Activated CD8-positive, alpha-beta memory T cell treated with anti-CD3 and anti-CD28 coated beads, Interleukin-2, amount 50 U/mL, for 24 hours (primary cell): ENCODE results near the gene PLXDC1.
"Not testable (repeated sequence)": the region's sequence is repeated elsewhere in the genome, so short reads cannot be mapped to it uniquely, and the experiment has no call there.

ENCODE experiments used
- DNase-seq: peaks from one replicate; pipeline ENCODE4 v3.0.0-alpha.2; 2020; ENCODE audit errors: extremely low read depth

PLXDC1 gene

GRCh38 chr17:39063681-39064069 lies 87.8 kb downstream of the PLXDC1 start:
- DNase-seq, result no peak

GRCh38 chr17:39062846-39063680 lies 88.4 kb downstream of the PLXDC1 start:
- DNase-seq, result no peak

GRCh38 chr17:39058524-39058923 lies 92.9 kb downstream of the PLXDC1 start:
- DNase-seq, result no peak

- DNase-seq, result no peak
Observed at GRCh38 chr17:39057701-39058206, 93.7 kb downstream of the PLXDC1 start.

GRCh38 chr17:39054111-39054645 lies 97.3 kb downstream of the PLXDC1 start:
- no peak for DNase-seq

GRCh38 chr17:39052423-39052822 lies 99.0 kb downstream of the PLXDC1 start:
- DNase-seq, result not testable (repeated sequence)

GRCh38 chr17:39051001-39051585 lies 100.3 kb downstream of the PLXDC1 start:
- DNase-seq, result no peak

- DNase-seq, result no peak
Observed at GRCh38 chr17:39045948-39046679, 105.3 kb downstream of the PLXDC1 start.

GRCh38 chr17:39036009-39036408 lies 115.4 kb downstream of the PLXDC1 start:
- no peak for DNase-seq

- not testable (repeated sequence) for DNase-seq
Observed at GRCh38 chr17:39035578-39035977, 115.9 kb downstream of the PLXDC1 start.

GRCh38 chr17:39028690-39029089 lies 122.7 kb downstream of the PLXDC1 start:
- no peak for DNase-seq

- no peak for DNase-seq
Observed at GRCh38 chr17:39027455-39028035, 123.9 kb downstream of the PLXDC1 start.

GRCh38 chr17:39026980-39027451 lies 124.4 kb downstream of the PLXDC1 start:
- DNase-seq, result no peak

GRCh38 chr17:39026346-39026745 lies 125.1 kb downstream of the PLXDC1 start:
- DNase-seq, result not testable (repeated sequence)

GRCh38 chr17:39022924-39023323 lies 128.5 kb downstream of the PLXDC1 start:
- DNase-seq, result no peak

- not testable (repeated sequence) for DNase-seq
Observed at GRCh38 chr17:39020037-39020436, 131.4 kb downstream of the PLXDC1 start.

GRCh38 chr17:39018267-39019134 lies 132.9 kb downstream of the PLXDC1 start:
- DNase-seq, result no peak

GRCh38 chr17:39016193-39017153 lies 135.0 kb downstream of the PLXDC1 start:
- no peak for DNase-seq

GRCh38 chr17:39015546-39015935 lies 135.9 kb downstream of the PLXDC1 start:
- no peak for DNase-seq
